NOMO-1 treated with DMSO at 0.1 percent for 48 hours (cell line): Measurements from ENCODE around the gene GID4.

Source experiments
- DNase-seq: peaks from one replicate; lab custom pipeline; 2025; ENCODE audit not compliant: unreplicated experiment; lab: John Stamatoyannopoulos, UW

GID4 gene

GRCh38 chr17:18042983-18043382, 3.8 kb downstream of the GID4 start:
- DNase-seq, result no peak

- peak; percentile 18 for DNase-seq
These were observed 4.3 kb downstream of the GID4 start for GRCh38 chr17:18043491-18043890.

GRCh38 chr17:18044609-18045008, 5.4 kb downstream of the GID4 start:
- no peak for DNase-seq

GRCh38 chr17:18045691-18046350, 6.6 kb downstream of the GID4 start:
- no peak for DNase-seq

- DNase-seq, result no peak
These were observed 16.4 kb downstream of the GID4 start for GRCh38 chr17:18055597-18055996.

GRCh38 chr17:18056214-18056613, 17.0 kb downstream of the GID4 start:
- DNase-seq, result no peak

- DNase-seq, result no peak
These were observed 20.1 kb downstream of the GID4 start for GRCh38 chr17:18059283-18059682.

GRCh38 chr17:18064053-18064452, 24.8 kb downstream of the GID4 start:
- DNase-seq, result no peak

GRCh38 chr17:18065546-18065945, 26.3 kb downstream of the GID4 start:
- DNase-seq, result no peak

GRCh38 chr17:18066866-18067265, 27.7 kb downstream of the GID4 start:
- DNase-seq, result no peak

GRCh38 chr17:18069101-18069500, 29.9 kb downstream of the GID4 start:
- no peak for DNase-seq

GRCh38 chr17:18070861-18071340, 31.7 kb downstream of the GID4 start:
- DNase-seq, result peak; percentile 27

- no peak for DNase-seq
These were observed 32.5 kb downstream of the GID4 start for GRCh38 chr17:18071751-18072150.

- DNase-seq, result no peak
These were observed 35.5 kb downstream of the GID4 start for GRCh38 chr17:18074566-18075272.

- DNase-seq, result no peak
These were observed 37.7 kb downstream of the GID4 start for GRCh38 chr17:18076936-18077335.

- no peak for DNase-seq
These were observed 40.3 kb downstream of the GID4 start for GRCh38 chr17:18079543-18079942.

- DNase-seq, result no peak
These were observed 45.0 kb downstream of the GID4 start for GRCh38 chr17:18084256-18084655.

- peak; percentile 77 for DNase-seq
These were observed 48.6 kb downstream of the GID4 start, which contains the start of gene DRG2 for GRCh38 chr17:18087610-18088491. Gene DRG2, plus strand, starts transcription at chr17:18087948. Its CDS starts 76 bp downstream, at chr17:18088024.

- no peak for DNase-seq
These were observed 50.4 kb downstream of the GID4 start for GRCh38 chr17:18089613-18090012.

GRCh38 chr17:18093616-18094408, 54.6 kb downstream of the GID4 start:
- DNase-seq, result no peak

GRCh38 chr17:18094409-18094807, 55.2 kb downstream of the GID4 start:
- DNase-seq, result no peak
